Astrocyte (in vitro differentiated cells and primary cell): ENCODE data around the gene DIAPH2. TPM values are rescaled to one million over a fixed set of nuclear protein-coding genes. Genes with fewer than 3 reads are reported as not detected.
A peak's percentile ranks its signal among the peaks of the same experiment; 100 is the strongest.

ENCODE experiments used
- DNase-seq: peaks from one replicate; pipeline ENCODE4 v3.0.0-alpha.2; 2010; ENCODE audit warnings: low read depth
- FAIRE-seq: peaks from 2 replicates; lab custom pipeline; 2011; peaks lifted over from hg19 to GRCh38; lab: Jason Lieb, UNC
- H2AFZ ChIP-seq: 2 replicates; pipeline ENCODE4 v1.6.0; 2012; ENCODE audit warnings: low read depth, low read length, inconsistent platforms
- H3K27ac ChIP-seq: 2 replicates; pipeline ENCODE4 v1.5.1; 2011; ENCODE audit warnings: low read depth, low read length, inconsistent platforms
- H3K27me3 ChIP-seq: 2 replicates; pipeline ENCODE4 v1.6.0; 2011; ENCODE audit warnings: low read length, inconsistent platforms; ENCODE audit not compliant: insufficient read depth
- H3K36me3 ChIP-seq: 2 replicates; pipeline ENCODE4 v1.5.1; 2011; ENCODE audit warnings: low read length, inconsistent platforms; ENCODE audit not compliant: insufficient read depth
- H3K4me1 ChIP-seq: 2 replicates; pipeline ENCODE4 v1.5.1; 2011; ENCODE audit warnings: low read length, inconsistent platforms; ENCODE audit not compliant: insufficient read depth
- H3K4me2 ChIP-seq: 2 replicates; pipeline ENCODE4 v1.6.0; 2012; ENCODE audit warnings: low read length, inconsistent platforms
- H3K4me3 ChIP-seq: 2 replicates; pipeline ENCODE4 v1.5.1; 2011; ENCODE audit warnings: low read depth, mild to moderate bottlenecking, low read length, inconsistent platforms; ENCODE audit not compliant: insufficient read depth
- H3K79me2 ChIP-seq: 2 replicates; pipeline ENCODE4 v1.6.0; 2012; ENCODE audit warnings: mild to moderate bottlenecking, low read length, inconsistent platforms; ENCODE audit not compliant: insufficient read depth
- H3K9ac ChIP-seq: 2 replicates; pipeline ENCODE4 v1.6.0; 2012; ENCODE audit warnings: mild to moderate bottlenecking, low read length, inconsistent platforms
- H3K9me3 ChIP-seq: 2 replicates; pipeline ENCODE4 v1.5.1; 2012; ENCODE audit warnings: low read depth, mild to moderate bottlenecking, low read length, inconsistent platforms; ENCODE audit not compliant: insufficient read depth
- H4K20me1 ChIP-seq: 2 replicates; pipeline ENCODE4 v1.6.0; 2012; ENCODE audit warnings: low read length, inconsistent platforms; ENCODE audit not compliant: insufficient read depth
- H3K27ac Mint-ChIP-seq: one replicate; pipeline ENCODE4 v1.8.0; 2021; ENCODE audit warnings: mild to moderate bottlenecking, mixed read lengths; ENCODE audit not compliant: unreplicated experiment
- H3K27me3 Mint-ChIP-seq: one replicate; pipeline ENCODE4 v1.8.0; 2021; ENCODE audit warnings: low read depth, mixed read lengths; ENCODE audit not compliant: unreplicated experiment
- H3K36me3 Mint-ChIP-seq: one replicate; pipeline ENCODE4 v1.8.0; 2021; ENCODE audit warnings: low read depth, mixed read lengths; ENCODE audit not compliant: unreplicated experiment
- H3K4me1 Mint-ChIP-seq: one replicate; pipeline ENCODE4 v1.8.0; 2021; ENCODE audit warnings: low read depth, mixed read lengths; ENCODE audit not compliant: unreplicated experiment
- H3K4me3 Mint-ChIP-seq: one replicate; pipeline ENCODE4 v1.8.0; 2021; ENCODE audit warnings: mild to moderate bottlenecking, moderate library complexity, mixed read lengths; ENCODE audit not compliant: unreplicated experiment
- H3K9me3 Mint-ChIP-seq: one replicate; pipeline ENCODE4 v1.8.0; 2021; ENCODE audit warnings: mild to moderate bottlenecking, mixed read lengths; ENCODE audit not compliant: unreplicated experiment
- CTCF ChIP-seq: IDR thresholded peaks from 2 replicates; pipeline ENCODE4 v1.5.1; 2011; ENCODE audit warnings: low read depth, mild to moderate bottlenecking, inconsistent platforms, low read length, moderate library complexity; ENCODE audit not compliant: insufficient read depth
- EZH2 ChIP-seq: IDR thresholded peaks from 2 replicates; pipeline ENCODE4 v1.6.1; 2012; ENCODE audit warnings: mild to moderate bottlenecking, low read length, inconsistent platforms; ENCODE audit not compliant: insufficient read depth
- total RNA-seq: library from RNA; stranded (reverse); gene quantifications from 2 replicates; pipeline ENCODE4 v1.2.1, GENCODE V29; 2021

DIAPH2 gene
- total RNA-seq, 1 donor from 2014 or later: 9.8 TPM

GRCh38 chrX:97089116-97089515 lies 404.5 kb downstream of the DIAPH2 start:
- no peaks in the 10 kb centered on the region for H3K36me3 Mint-ChIP-seq
- H3K4me1 Mint-ChIP-seq: no peaks in the 10 kb centered on the region
- no peak overlapping the region for H3K4me3 ChIP-seq
- no peak overlapping the region for H3K27ac ChIP-seq
- no peak overlapping the region for H3K4me3 Mint-ChIP-seq
- no peaks in the 10 kb centered on the region for H3K36me3 ChIP-seq
- FAIRE-seq: peak; percentile 88
- no peaks in the 10 kb centered on the region for H4K20me1 ChIP-seq
- no peaks in the 10 kb centered on the region for H3K9me3 ChIP-seq
- no peak overlapping the region for H3K27ac Mint-ChIP-seq
- H3K9ac ChIP-seq: no peak overlapping the region
- H3K4me1 ChIP-seq: no peaks in the 10 kb centered on the region
- no peaks in the 10 kb centered on the region for H3K79me2 ChIP-seq
- H3K27me3 ChIP-seq: no peaks in the 10 kb centered on the region
- H2AFZ ChIP-seq: no peak overlapping the region
- no peaks in the 10 kb centered on the region for H3K27me3 Mint-ChIP-seq
- no peaks in the 10 kb centered on the region for H3K9me3 Mint-ChIP-seq
- H3K4me2 ChIP-seq: no peak overlapping the region
- TF ChIP-seq EZH2: no peak
- no peak for DNase-seq

GRCh38 chrX:97096385-97096784 lies 411.7 kb downstream of the DIAPH2 start:
- Histone ChIP-seq H3K79me2 (no peaks in the 10 kb centered on the region), H3K9ac (no peak overlapping the region), H3K9me3 (no peaks in the 10 kb centered on the region), H4K20me1 (no peaks in the 10 kb centered on the region), H3K4me2 (no peak overlapping the region), H3K4me1 (no peaks in the 10 kb centered on the region), H3K36me3 (no peaks in the 10 kb centered on the region), H3K4me3 (no peak overlapping the region), H3K27ac (no peak overlapping the region), H3K27me3 (no peaks in the 10 kb centered on the region), H2AFZ (no peak overlapping the region)
- no peak for DNase-seq
- Mint-ChIP-seq H3K36me3 (no peaks in the 10 kb centered on the region), H3K27ac (no peak overlapping the region), H3K4me1 (peaks cover 3% of the 10 kb centered on the region), H3K4me3 (no peak overlapping the region), H3K27me3 (no peaks in the 10 kb centered on the region), H3K9me3 (no peaks in the 10 kb centered on the region)
- TF ChIP-seq CTCF (no peak), EZH2 (no peak)
- peak; percentile 17 for FAIRE-seq

- Histone ChIP-seq H3K27ac (no peak overlapping the region), H3K79me2 (no peaks in the 10 kb centered on the region), H3K4me2 (no peak overlapping the region), H3K36me3 (no peaks in the 10 kb centered on the region), H2AFZ (no peak overlapping the region), H4K20me1 (no peaks in the 10 kb centered on the region), H3K4me1 (no peaks in the 10 kb centered on the region), H3K27me3 (no peaks in the 10 kb centered on the region), H3K4me3 (no peak overlapping the region), H3K9me3 (no peaks in the 10 kb centered on the region), H3K9ac (no peak overlapping the region)
- Mint-ChIP-seq H3K27me3 (no peaks in the 10 kb centered on the region), H3K9me3 (no peaks in the 10 kb centered on the region), H3K27ac (no peak overlapping the region), H3K36me3 (no peaks in the 10 kb centered on the region), H3K4me3 (no peak overlapping the region), H3K4me1 (no peaks in the 10 kb centered on the region)
- DNase-seq: no peak
- peak; percentile 49 for FAIRE-seq
- TF ChIP-seq CTCF (no peak), EZH2 (no peak)
Observed at GRCh38 chrX:97102938-97103337, 418.3 kb downstream of the DIAPH2 start.
